ENCODE results near the gene ITGB4. TPM values are rescaled to one million over a fixed set of nuclear protein-coding genes. Genes with fewer than 3 reads are reported as not detected.

The ITGB4 gene
- polyA plus RNA-seq, 3 donors, result 7.8 to 10.8 (median 9.1) TPM

DNA sequence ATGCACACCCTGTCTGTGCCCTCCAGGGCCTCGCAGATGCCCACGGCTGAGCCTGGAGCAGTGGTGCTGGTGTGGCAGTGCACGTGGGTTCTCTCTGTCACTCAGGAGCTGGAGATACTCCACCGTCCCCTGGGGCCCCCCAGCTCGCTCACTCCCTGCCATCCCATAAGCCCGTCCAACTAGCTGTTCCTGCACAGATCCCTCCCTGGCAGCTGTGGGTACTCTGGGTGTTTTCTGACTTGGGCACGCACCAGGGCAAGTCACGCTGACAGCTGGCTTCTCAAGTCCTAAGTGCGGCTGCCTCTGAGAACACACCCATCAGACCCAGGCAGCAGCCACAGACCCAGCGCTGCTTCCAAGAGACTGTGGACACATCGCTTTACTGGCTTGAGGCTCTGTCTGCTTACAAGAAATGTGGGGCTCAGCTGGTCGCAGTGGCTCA lies 25.4 kb upstream of the ITGB4 start:
- no peak for DNase-seq (ENCODE audit: low read depth in 3 of 3, low spot score in 2 of 3)

DNA sequence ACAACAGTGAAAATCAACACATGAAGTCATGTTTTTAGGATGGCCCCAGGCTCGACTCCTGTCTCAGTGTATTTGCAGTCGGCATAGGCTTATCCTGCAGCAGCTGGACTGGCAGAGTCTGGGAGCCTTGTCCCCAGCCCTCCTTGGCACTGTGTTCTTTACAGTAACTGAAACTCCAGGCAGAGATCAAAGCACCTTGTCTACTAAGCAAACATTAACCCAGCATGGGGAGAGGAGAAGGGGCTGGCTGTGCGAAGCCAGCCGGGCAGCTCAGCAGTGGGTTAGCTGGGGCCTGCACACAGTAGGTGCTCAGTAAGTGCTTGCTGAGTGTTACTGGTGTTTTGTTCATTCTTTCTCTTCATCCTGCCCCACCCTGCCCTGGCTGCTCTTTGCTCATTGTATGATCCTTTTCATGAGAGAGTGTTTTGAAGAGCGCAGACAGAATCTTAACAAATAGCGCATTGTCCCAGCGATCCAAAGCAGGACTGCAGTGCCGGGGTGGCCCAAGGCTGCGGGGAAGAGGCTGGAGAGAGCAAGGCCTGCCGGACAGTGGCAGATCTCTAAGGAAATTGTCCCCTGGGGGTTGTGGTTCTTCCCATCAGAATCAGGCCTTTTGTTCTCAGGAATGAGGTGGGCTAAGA lies 23.5 kb upstream of the ITGB4 start:
- DNase-seq (ENCODE audit: low read depth in 3 of 3, low spot score in 2 of 3), result no peak

DNA sequence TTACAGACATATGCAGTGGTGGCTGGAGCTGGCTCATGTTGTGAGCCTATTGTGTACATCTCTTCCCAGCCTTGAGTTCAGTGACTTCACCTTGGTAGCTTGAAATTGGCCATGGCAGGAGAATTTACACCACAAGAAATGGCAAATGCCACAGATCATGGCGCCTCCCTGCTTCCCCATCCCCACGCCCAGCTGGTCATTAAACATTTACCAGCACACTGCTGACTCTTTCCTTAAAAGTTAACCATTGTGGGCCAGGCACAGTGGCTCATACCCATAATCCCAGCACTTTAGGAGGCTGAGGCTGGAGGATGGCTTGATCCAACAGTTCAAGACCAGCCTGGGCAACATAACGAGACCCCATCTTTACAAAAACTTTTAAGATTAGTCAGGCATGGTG lies 22.6 kb upstream of the ITGB4 start:
- no peak for DNase-seq (ENCODE audit: low read depth in 3 of 3, low spot score in 2 of 3)

DNA sequence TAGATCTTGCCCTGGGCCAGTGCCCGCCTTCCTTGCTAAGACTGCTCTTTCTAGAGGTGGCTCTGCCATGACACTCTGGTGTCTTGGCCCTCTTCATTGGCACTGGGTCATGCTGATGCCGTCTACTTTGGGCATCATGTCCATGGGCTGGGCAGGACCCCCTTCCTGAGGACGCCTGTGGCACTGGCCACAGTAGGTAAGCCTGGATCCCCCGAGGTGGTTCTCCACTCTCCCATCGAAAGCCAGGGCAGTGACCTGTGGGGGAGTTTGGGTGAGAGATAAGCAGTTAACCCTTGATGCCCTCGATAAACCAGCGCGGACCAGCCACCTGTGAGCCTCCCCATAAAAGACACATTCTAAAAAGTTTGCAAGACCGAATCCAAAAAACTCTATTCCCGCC lies 20.0 kb upstream of the ITGB4 start:
- no peak for DNase-seq (ENCODE audit: low read depth in 3 of 3, low spot score in 2 of 3)

DNA sequence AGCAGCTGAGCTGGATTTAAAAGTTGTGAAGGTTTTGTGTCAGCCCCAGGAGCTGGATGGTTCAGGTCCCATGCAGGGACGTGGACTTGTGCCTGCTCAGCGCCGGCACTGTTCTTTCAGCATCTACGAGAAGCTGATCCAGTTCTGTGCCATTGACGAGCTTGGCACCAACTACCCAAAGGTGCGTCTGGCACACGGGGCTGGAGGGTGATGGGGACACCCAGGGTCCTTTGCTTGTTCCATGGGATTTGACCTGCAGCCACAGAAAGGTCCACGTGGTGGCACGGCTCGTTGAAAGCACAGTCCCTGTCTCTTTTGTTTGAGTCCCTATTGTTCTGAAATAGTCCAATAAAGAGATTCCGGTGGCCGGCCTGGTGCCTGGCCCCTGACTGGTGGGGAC lies 18.1 kb upstream of the ITGB4 start:
- DNase-seq (ENCODE audit: low read depth in 3 of 3, low spot score in 2 of 3), result no peak

DNA sequence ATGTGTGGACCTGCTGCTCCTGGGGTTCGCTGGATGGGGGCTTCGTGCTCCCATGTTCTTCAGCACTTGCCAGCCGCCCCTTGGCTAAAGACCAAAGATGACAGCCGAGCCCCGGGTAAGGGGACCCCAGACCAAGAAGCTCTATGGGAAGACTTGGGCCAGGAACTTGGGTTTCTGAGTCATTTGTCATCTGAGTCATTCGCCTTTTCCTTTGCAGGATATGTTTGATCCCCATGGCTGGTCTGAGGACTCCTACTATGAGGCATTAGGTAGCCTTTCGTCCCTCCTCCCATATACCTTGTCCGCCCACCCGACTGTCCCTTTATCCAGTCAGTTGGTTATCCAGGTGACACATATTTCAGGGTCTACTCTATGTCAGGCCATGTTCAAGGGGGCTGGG lies 17.7 kb upstream of the ITGB4 start:
- DNase-seq (ENCODE audit: low read depth in 3 of 3, low spot score in 2 of 3), result no peak

DNA sequence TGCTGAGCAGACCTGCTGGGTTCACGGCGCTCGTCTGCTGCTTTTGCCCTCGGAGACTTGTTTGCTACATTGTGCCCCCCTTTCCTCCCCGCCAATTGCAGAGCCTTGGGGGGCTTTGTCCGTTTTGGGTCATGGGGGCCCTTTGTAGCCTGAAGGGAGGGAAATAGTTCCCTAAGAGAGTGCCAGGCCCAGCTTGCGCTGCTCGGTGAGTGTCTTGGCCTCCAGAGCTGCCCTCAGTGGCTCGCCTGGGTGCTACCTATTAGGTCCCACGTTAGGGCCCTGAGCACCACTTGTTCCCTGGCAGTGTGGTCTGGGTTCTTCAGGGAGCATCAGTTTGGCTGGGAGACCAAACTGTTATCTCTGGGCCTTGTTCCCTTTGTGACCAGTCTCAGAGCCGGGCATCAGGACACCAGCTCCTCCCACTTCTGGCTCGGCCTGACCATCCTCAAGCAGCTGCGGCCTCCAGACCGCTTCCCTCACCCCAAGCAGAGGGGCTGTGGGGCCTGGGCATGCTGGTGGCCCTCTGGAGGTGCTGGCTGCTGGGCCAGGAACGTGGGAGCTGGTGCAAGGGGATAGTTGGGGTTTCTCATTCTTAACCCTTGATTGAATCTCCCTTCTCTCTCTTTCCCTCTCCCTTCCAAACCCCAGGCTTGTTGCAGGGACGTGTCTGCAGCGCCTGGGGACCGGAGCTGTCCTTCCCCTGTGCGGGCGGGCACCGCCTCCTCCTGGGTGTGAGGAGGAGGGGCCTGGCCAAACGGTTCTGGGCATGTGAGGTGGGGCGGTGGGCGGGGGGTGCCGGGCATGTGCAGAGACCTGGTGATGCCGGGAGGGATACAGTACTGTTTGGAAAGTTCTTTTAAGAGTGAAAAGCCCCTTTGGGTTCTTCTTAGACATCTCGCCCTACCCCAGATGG lies 16.0 kb upstream of the ITGB4 start:
- no peak for DNase-seq (ENCODE audit: low read depth in 3 of 3, low spot score in 2 of 3)

DNA sequence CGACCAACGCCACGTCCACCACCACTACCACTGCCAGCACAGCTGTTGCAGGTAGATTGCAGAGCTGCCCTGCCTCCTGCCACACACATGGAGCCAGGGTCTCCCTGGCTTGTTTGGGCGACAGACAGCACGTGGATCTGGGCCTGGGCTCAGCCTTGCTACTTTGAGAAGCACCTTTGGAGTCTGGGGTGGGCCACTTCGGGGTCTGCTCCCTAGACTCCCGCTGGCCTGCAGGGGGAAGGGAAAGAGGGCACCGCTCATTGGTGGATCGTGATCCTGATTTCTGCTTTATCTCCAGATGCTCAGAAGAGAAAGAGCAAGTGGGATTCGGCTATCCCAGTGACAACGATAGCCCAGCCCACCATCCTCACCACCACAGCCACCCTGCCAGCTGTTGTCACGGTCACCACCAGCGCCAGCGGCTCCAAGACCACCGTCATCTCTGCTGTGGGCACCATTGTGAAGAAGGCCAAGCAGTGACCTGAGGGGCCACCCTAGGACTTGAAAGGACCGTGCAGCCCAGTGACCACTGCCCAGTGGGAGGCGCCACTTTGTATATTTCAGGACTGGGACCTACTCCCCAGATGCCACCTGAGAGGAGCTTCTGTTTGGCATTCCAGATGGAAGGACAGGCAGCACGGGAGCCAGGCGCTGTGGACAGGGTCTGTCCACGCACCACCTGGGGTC lies 15.1 kb upstream of the ITGB4 start:
- DNase-seq (ENCODE audit: low read depth in 3 of 3, low spot score in 2 of 3), result no peak

DNA sequence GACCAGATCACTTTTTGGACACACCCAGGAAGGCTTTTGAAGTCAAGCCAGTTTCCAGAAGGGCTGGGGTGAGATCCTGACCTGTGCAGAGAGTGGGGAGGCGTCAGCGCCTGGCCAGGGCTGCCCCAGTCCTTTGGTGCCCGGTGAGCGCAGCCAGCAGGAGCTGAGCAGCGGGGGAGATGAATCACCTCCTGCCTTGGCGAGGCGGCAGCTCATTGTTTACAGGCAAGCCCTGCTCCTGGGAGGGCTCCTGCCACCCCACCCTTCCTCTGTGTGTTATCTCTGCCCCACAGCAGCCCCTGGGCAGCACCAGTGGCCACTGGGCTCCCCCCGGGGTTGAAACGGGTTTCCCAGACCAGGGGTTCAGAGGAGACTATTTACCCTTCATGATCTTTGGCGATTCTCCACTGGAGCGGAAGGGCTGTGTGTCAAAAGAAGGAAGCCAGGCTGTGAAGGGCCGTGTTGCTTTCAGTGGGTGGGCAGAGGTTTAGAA lies 14.1 kb upstream of the ITGB4 start:
- DNase-seq (ENCODE audit: low read depth in 3 of 3, low spot score in 2 of 3), result no peak

DNA sequence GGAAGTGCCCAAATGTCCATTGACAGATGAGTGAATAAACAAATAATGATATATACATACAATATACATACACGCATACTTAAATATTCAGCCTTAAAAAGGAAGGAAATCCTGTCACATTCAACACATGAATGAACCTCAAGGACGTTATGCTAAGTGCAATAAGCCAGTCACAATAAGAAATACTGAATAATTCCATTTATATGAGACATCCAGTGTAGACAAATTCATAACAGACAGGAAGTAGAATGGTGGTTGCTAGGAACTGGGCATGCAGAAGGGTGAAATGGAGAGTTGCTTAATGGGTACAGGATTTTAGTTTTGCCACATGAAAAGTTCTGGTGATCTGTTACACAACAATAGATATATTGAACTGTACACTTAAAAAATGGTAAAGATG lies 8.8 kb upstream of the ITGB4 start:
- no peak for DNase-seq (ENCODE audit: low read depth in 3 of 3, low spot score in 2 of 3)

DNA sequence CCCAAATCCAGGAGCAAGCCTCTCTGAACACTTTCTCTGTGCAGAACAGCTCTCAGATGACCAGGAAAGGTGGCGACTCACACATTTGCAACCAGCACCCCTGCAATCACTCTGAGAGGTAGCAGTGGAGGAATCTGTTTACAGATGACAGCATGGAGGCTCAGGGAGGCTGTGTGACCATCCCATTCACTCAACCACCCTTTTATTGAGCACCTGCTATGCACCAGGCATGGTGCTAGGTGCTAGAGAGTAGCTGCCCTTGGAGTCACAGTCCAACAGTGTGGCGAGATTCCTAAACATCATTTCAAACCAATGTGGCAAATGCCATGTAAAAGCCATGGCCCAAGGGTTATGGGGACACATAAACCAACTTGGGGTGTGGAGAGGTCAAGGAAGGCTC lies 1.5 kb upstream of the ITGB4 start:
- DNase-seq (ENCODE audit: low read depth in 3 of 3, low spot score in 2 of 3), result no peak

DNA sequence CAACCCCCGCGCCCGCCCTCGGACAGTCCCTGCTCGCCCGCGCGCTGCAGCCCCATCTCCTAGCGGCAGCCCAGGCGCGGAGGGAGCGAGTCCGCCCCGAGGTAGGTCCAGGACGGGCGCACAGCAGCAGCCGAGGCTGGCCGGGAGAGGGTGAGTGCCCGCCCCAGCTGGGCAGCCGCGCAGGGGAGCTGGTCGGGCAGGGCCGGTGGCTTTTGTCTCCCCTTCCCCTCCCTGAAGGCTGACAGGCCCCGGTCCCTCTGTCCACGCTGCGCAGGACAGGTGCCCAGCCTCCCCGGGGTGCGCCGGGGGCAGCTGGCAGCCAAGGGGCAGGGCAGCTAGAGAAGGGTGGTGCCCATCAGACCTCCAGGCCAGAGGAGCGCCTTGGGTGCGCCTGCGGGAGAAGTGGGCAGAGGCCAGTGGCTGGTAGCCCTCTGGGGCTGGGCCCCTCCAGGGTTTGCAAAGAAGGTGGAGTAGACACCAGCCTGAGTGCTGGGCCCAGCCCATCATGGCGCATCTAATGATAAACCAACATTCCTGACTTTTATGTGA lies 278 bp downstream of the ITGB4 start:
- no peak for DNase-seq (ENCODE audit: low read depth in 3 of 3, low spot score in 2 of 3)

DNA sequence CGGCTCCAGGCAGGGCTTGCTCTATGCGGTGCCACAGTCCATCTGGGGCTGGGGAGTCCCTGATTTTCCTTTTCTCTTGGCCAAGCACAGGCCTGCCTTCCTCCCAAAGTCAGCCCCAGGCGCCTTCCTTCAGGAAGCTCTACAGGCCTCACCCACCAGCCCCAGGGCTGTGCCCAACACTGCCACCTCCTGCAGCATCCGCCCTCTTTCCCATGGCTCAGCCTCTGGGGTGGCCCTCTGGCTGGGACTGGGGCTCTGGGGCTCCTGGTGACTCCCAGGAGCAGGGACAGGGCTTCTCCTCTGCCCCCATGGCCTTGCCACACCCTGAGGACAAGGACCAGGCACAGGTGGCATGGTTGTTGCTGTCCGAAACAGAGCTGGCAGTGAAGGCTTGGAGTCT lies 817 bp downstream of the ITGB4 start:
- no peak for DNase-seq (ENCODE audit: low read depth in 3 of 3, low spot score in 2 of 3)

DNA sequence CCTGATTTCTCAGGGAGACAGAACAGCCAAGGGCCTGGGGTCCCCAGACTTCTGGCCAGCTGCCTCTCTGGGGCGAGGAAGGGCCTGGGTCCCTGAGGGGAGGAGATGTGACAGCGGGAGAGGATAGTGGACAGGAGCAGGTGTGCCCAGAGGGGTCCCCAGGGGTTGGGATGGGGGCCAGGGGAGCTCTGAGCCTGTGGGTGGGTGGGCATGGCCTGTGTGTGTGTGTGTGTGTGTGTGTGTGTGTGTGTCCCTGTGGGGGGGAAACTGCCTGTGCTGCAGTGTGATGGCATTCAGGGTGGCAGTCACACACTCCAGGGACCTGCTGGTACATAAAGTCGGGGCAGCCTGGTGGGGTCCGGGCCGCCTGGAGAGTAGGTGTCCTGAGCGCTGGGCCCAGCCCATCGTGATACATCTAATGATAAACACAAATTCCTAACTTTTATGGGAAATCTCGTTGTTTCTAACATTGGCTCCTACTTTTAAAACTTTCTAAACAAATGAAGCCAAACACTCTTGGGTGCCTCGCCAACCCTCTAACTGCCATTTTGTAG lies 1.4 kb downstream of the ITGB4 start:
- no peak for DNase-seq (ENCODE audit: low read depth in 3 of 3, low spot score in 2 of 3)

DNA sequence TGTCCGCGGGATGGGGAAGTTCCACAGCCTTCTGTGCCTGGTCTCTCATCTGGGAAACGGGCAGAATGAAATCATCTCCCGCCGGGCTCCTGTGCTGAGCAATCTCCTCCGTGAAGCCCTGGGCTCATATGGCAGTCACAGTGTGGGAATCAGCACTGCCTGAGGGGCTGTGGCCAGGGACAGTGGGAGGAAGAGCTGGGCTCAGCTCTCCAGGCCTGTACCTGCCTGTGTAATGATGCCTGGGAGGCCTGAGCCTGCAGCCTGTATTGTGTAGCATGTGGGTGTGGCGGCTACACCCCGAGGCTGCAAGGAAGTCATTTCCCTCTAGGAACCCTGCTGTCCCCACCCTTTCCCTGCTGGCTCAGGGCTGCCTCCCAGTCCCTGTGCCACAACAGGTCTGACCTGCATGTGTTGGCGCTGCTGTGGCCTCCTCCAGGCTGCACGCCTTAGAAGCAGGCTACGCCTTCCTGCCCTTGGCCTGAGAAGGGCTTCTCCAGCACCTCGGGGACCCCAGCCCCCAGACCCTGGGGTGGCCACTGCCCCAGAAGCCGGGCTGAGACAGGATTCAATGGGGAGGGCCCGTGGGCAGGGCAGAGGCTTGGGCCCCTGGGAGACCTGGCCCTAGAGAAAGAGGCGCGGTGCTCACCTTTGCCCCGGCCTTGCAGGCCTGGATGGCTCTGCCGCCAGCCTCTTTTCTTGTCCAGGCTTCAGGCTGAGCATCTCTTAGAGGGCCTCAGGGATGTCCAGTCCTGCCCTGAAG lies 2.1 kb downstream of the ITGB4 start:
- no peak for DNase-seq (ENCODE audit: low read depth in 3 of 3, low spot score in 2 of 3)

DNA sequence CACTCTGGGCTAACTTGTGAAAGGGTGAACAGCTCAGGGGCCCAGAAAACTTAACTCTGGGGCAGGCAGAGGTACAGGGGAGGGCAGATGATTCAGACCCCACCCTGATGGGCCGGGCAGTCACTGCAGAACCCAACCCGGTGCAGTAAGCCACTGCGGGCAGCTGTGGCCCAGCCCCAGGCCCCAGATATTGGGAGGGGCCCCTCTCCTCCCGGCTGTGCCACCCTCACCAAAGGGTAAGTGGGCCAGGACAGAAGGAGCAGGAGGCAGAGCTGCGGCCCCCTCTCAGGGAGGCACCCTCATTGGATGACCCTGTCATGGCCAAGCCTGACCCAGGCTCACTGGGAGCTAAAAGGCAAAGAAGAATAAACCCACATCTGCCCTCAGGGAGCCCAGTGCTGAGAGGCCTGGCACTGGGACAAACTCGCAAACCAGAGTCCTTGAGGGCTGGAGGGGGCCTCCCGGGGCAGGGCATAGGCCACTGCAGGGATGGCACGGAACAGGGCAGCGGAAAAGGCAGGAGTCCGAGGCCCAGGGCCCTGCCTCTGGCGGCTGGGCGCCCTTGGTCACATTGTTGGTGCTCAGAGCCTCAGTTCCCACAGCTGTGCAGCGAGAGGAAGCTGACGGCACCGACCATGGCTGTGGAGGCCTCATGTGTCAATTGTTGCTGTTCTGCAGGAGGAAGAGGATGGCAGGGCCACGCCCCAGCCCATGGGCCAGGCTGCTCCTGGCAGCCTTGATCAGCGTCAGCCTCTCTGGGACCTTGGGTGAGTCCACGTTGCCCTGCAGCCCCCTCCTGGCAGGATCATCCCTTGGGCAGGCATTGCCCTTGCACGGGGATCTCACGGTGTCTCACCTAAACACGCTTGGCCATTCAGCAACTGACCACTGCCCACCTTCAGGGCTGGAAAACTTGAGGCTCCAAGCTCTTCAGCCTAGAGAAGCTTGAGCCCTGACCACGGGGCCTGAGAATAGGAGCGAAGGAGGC lies 3.1 kb downstream of the ITGB4 start:
- DNase-seq (ENCODE audit: low read depth in 3 of 3, low spot score in 2 of 3), result no peak

DNA sequence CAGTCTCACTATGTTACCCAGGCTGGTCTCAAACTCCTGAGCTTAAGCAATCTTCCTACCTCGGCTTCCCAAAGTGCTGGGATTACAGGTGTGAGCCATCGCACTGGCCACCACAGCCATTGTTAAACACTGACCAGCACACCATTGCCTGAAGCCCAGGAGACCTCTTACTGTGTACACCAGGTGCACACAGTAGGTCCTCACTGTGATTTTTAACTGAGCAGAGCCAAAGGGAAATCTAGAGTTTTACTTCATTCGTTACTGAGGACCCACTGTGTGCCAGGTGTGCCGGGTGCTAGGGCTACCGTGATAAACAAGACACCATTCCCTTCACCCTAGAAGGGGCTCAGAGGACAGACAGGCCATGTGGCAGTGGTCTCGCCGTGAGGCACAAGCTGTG lies 4.2 kb downstream of the ITGB4 start:
- no peak for DNase-seq (ENCODE audit: low read depth in 3 of 3, low spot score in 2 of 3)

DNA sequence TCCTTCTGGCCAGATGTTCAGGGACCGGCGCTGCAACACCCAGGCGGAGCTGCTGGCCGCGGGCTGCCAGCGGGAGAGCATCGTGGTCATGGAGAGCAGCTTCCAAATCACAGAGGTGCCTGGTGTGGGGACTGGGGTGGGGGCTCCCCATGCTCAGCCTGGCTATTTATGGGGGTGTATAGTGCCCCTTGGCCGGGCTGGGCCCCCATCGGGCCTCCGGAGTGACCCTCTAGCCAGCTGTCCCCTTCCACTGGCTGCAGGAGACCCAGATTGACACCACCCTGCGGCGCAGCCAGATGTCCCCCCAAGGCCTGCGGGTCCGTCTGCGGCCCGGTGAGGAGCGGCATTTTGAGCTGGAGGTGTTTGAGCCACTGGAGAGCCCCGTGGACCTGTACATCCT lies 6.1 kb downstream of the ITGB4 start:
- DNase-seq (ENCODE audit: low read depth in 3 of 3, low spot score in 2 of 3), result no peak

DNA sequence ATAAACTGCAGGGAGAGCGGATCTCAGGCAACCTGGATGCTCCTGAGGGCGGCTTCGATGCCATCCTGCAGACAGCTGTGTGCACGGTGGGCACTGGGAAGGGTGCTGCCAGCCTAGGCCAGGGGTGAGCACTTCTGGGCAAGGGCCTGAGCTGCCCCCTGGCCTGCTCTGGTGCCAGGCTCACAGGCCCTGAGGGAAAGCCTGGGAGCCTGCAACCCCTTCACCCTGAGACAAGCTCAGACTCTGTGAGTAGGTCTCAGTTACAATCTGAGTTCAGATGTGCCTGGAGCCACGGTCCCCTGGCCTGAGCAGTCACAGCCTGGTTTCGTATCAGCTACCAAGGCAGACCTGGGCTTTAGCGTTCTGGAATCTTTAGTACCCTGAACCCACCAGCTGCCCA lies 8.1 kb downstream of the ITGB4 start:
- no peak for DNase-seq (ENCODE audit: low read depth in 3 of 3, low spot score in 2 of 3)

Data from right renal cortex interstitium (tissue), 3 donors.